Aorta (tissue), 5 donors: ENCODE data around the gene PDZRN4. TPM values are rescaled to one million over a fixed set of nuclear protein-coding genes. Genes with fewer than 3 reads are reported as not detected.
"Not testable (repeated sequence)": the region's sequence is repeated elsewhere in the genome, so short reads cannot be mapped to it uniquely, and the experiment has no call there.

Experiments used
- ATAC-seq: fragments of 200-7000 bp; cut with Tn5 transposase; one replicate; pipeline ENCODE4 v1.9.1; 2022; ENCODE audit warnings: moderate library complexity; ENCODE audit not compliant: low FRiP score
- DNase-seq, 2 donors: peaks; one replicate each; pipeline ENCODE4 v3.0.0-alpha.2; 2020
- H3K27ac ChIP-seq, 2 donors: one replicate each; pipeline ENCODE4 v1.5.1; 2013; ENCODE audit warnings: low read length in 2 of 2, mild to moderate bottlenecking in 2 of 2, moderate library complexity in 2 of 2, control low read depth in 1 of 2, inconsistent platforms in 1 of 2, low read depth in 1 of 2
- H3K27me3 ChIP-seq, 2 donors: one replicate each; pipeline ENCODE4 v1.6.1; 2013; ENCODE audit warnings: control low read depth in 1 of 2, low read length in 1 of 2, mild to moderate bottlenecking in 1 of 2, moderate library complexity in 1 of 2; ENCODE audit not compliant: insufficient read depth in 2 of 2, control insufficient read depth in 1 of 2
- H3K36me3 ChIP-seq, 2 donors: one replicate each; pipeline ENCODE4 v1.6.1; 2013; ENCODE audit warnings: control low read depth in 1 of 2, low read length in 1 of 2, mild to moderate bottlenecking in 1 of 2; ENCODE audit not compliant: insufficient read depth in 2 of 2, control insufficient read depth in 1 of 2
- H3K4me1 ChIP-seq, 2 donors: one replicate each; pipeline ENCODE4 v1.6.1; 2013; ENCODE audit warnings: low read length in 2 of 2, control low read depth in 1 of 2, mild to moderate bottlenecking in 1 of 2, moderate library complexity in 1 of 2; ENCODE audit not compliant: insufficient read depth in 2 of 2, control insufficient read depth in 1 of 2
- H3K4me3 ChIP-seq, 2 donors: one replicate each; pipeline ENCODE4 v1.5.1; 2013; ENCODE audit warnings: low read length in 2 of 2, control low read depth in 1 of 2, mild to moderate bottlenecking in 1 of 2
- H3K9me3 ChIP-seq: one replicate; pipeline ENCODE4 v1.6.1; 2013; ENCODE audit warnings: mild to moderate bottlenecking, low read length; ENCODE audit not compliant: control insufficient read depth
- WGBS, 2 donors: extraction: QIAGEN DNeasy Blood & Tissue Kit; methylation state at CpG; one replicate each; pipeline ENCODE4 v1.1.7; 2013; 5-methylcytosine and 5-hydroxymethylcytosine counted together
- intact Hi-C, 2 donors: fragments of 100-400 bp; cut with DNase I; formaldehyde crosslinking; loops; one replicate each; pipeline versions ENCODE4 v1.14.2 to v1.15.0; 2022
- polyA plus RNA-seq, 2 donors: library from polyadenylated mRNA; stranded (reverse); fragments of 200-250 nt; gene quantifications; one replicate each; pipeline ENCODE4 v1.2.3, GENCODE V29; 2013
- total RNA-seq, 2 donors: library from RNA; stranded (reverse); fragmentation: NEBNext Ultra II Directional; extraction: Animal tissue kit (Norgen Biotek cat#: 25700); gene quantifications; one replicate each; pipeline ENCODE4 v1.2.1, GENCODE V29; 2021
- donor health status: healthy with polysubstance abuse.
- donor health status: Bipolar disorder and iron deficiency.
- donor health status: DM: no; HTN: no; CAD: no.
- donor health status: DM: no; HTN: no; CAD: no.
- donor health status: DM: yes; HTN: yes; CAD: no.

The PDZRN4 gene
- total and polyA plus RNA-seq, 4 donors = 1.2 to 11.2 (median 4.3) TPM

GRCh38 chr12:41293461-41293860 lies 105.3 kb downstream of the PDZRN4 start:
- no peak for DNase-seq
- WGBS, 2 donors = 79% methylated on average over 1 of the region's 1 CpG
- H3K27me3 ChIP-seq = no peaks in the 10 kb centered on the region
- no peaks in the 10 kb centered on the region for H3K9me3 ChIP-seq
- no peak for ATAC-seq
- H3K27ac ChIP-seq = no peak overlapping the region
- peaks cover 0 to 1% of the 10 kb centered on the region in 2 donors for H3K36me3 ChIP-seq
- H3K4me3 ChIP-seq = no peak overlapping the region
- intact Hi-C loops = no loop called here
- H3K4me1 ChIP-seq = no peaks in the 10 kb centered on the region

- 71 to 78% methylated on average over 5 of the region's 5 CpGs for WGBS, 2 donors
- Histone ChIP-seq H3K36me3 (no peaks in the 10 kb centered on the region), H3K4me3 (no peak overlapping the region), H3K27me3 (no peaks in the 10 kb centered on the region), H3K9me3 (no peaks in the 10 kb centered on the region), H3K27ac (no peak overlapping the region), H3K4me1 (peaks cover 3 to 6% of the 10 kb centered on the region in 2 donors)
- ATAC-seq (no peak), DNase-seq (no peak)
- intact Hi-C loops = no loop called here
Observed at GRCh38 chr12:41302979-41303403, 114.9 kb downstream of the PDZRN4 start.

- WGBS, 2 donors = 65 to 86% methylated on average over 1 of the region's 1 CpG
- Histone ChIP-seq H3K4me3 (no peak overlapping the region), H3K4me1 (peaks cover 3 to 6% of the 10 kb centered on the region in 2 donors), H3K36me3 (no peaks in the 10 kb centered on the region), H3K27ac (no peak overlapping the region), H3K9me3 (no peaks in the 10 kb centered on the region), H3K27me3 (no peaks in the 10 kb centered on the region)
- intact Hi-C loops = no loop called here
- DNase-seq (no peak), ATAC-seq (no peak)
Observed at GRCh38 chr12:41304526-41304925, 116.4 kb downstream of the PDZRN4 start.

GRCh38 chr12:41310367-41310766 lies 122.2 kb downstream of the PDZRN4 start:
- H3K4me3 ChIP-seq = no peak overlapping the region
- H3K27ac ChIP-seq = no peak overlapping the region
- WGBS, 2 donors = 87 to 92% methylated on average over 2 of the region's 2 CpGs
- H3K9me3 ChIP-seq = no peaks in the 10 kb centered on the region
- DNase-seq (no peak), ATAC-seq (no peak)
- intact Hi-C loops = no loop called here
- peaks cover 2 to 4% of the 10 kb centered on the region in 2 donors for H3K4me1 ChIP-seq
- H3K27me3 ChIP-seq = no peaks in the 10 kb centered on the region
- no peaks in the 10 kb centered on the region for H3K36me3 ChIP-seq

GRCh38 chr12:41311883-41312282 lies 123.8 kb downstream of the PDZRN4 start:
- H3K4me3 ChIP-seq = no peak overlapping the region
- no peaks in the 10 kb centered on the region for H3K36me3 ChIP-seq
- no peak overlapping the region for H3K27ac ChIP-seq
- WGBS, 2 donors = 3 to 6% methylated on average over 2 of the region's 2 CpGs
- peaks cover 2 to 4% of the 10 kb centered on the region in 2 donors for H3K4me1 ChIP-seq
- H3K9me3 ChIP-seq = no peaks in the 10 kb centered on the region
- ATAC-seq = no peak
- no peak for DNase-seq
- intact Hi-C loops = no loop called here
- H3K27me3 ChIP-seq = no peaks in the 10 kb centered on the region

GRCh38 chr12:41312451-41312850 lies 124.3 kb downstream of the PDZRN4 start:
- 74 to 82% methylated on average over 4 of the region's 4 CpGs for WGBS, 2 donors
- H3K4me1 ChIP-seq, H3K36me3 ChIP-seq, H3K4me3 ChIP-seq, H3K9me3 ChIP-seq, DNase-seq, intact Hi-C loops, H3K27me3 ChIP-seq, H3K27ac ChIP-seq, ATAC-seq: not testable (repeated sequence)

GRCh38 chr12:41325336-41325735 lies 137.2 kb downstream of the PDZRN4 start:
- no peak overlapping the region for H3K4me3 ChIP-seq
- WGBS, 2 donors = 80 to 84% methylated on average over 3 of the region's 3 CpGs
- H3K27me3 ChIP-seq = peaks cover 0 to 1% of the 10 kb centered on the region in 2 donors
- intact Hi-C loops = no loop called here
- H3K9me3 ChIP-seq = no peaks in the 10 kb centered on the region
- no peak for DNase-seq
- H3K36me3 ChIP-seq = no peaks in the 10 kb centered on the region
- ATAC-seq = no peak
- no peaks in the 10 kb centered on the region for H3K4me1 ChIP-seq
- no peak overlapping the region for H3K27ac ChIP-seq

GRCh38 chr12:41327096-41327895 lies 139.2 kb downstream of the PDZRN4 start:
- no peak overlapping the region for H3K27ac ChIP-seq
- H3K27me3 ChIP-seq = peaks cover 0 to 1% of the 10 kb centered on the region in 2 donors
- H3K4me1 ChIP-seq = no peaks in the 10 kb centered on the region
- DNase-seq (no peak), ATAC-seq (no peak)
- no peaks in the 10 kb centered on the region for H3K36me3 ChIP-seq
- H3K9me3 ChIP-seq = no peaks in the 10 kb centered on the region
- 59% methylated on average over 4 of the region's 4 CpGs for WGBS, 2 donors
- intact Hi-C loops = no loop called here
- H3K4me3 ChIP-seq = no peak overlapping the region

- Histone ChIP-seq H3K27me3 (no peaks in the 10 kb centered on the region), H3K9me3 (no peaks in the 10 kb centered on the region), H3K4me1 (no peaks in the 10 kb centered on the region), H3K27ac (no peak overlapping the region), H3K4me3 (no peak overlapping the region), H3K36me3 (no peaks in the 10 kb centered on the region)
- no peak for ATAC-seq
- intact Hi-C loops = no loop called here
- no peak for DNase-seq
- WGBS, 2 donors = 47 to 58% methylated on average over 1 of the region's 1 CpG
Observed at GRCh38 chr12:41333974-41334373, 145.9 kb downstream of the PDZRN4 start.
